Loucy (cell line): ENCODE data around the gene ZNF148.
"Not testable (repeated sequence)": the region's sequence is repeated elsewhere in the genome, so short reads cannot be mapped to it uniquely, and the experiment has no call there.

ENCODE experiments used
- H2AFZ ChIP-seq: fragments of 200-600 bp; sonication (generic); 2 replicates; pipeline ENCODE4 v1.6.0; 2016; ENCODE audit warnings: antibody characterized with exemption, mild to moderate bottlenecking, low read length, moderate library complexity
- H3F3A ChIP-seq: fragments of 200-600 bp; 2 replicates; pipeline ENCODE4 v1.6.0; 2016; ENCODE audit warnings: antibody characterized with exemption, low read depth, mild to moderate bottlenecking
- H3K27me3 ChIP-seq: fragments of 200-600 bp; sonication (generic); 2 replicates; pipeline ENCODE4 v1.6.1; 2014; ENCODE audit warnings: low read length, mild to moderate bottlenecking; ENCODE audit not compliant: insufficient read depth, poor library complexity, severe bottlenecking
- H3K36me3 ChIP-seq: fragments of 200-600 bp; sonication (generic); 2 replicates; pipeline ENCODE4 v1.6.1; 2016; ENCODE audit warnings: low read length; ENCODE audit not compliant: insufficient read depth
- H3K4me1 ChIP-seq: fragments of 200-600 bp; sonication (generic); 2 replicates; pipeline ENCODE4 v1.5.1; 2014; ENCODE audit warnings: low read length, mild to moderate bottlenecking; ENCODE audit not compliant: insufficient read depth, poor library complexity, severe bottlenecking
- H3K4me2 ChIP-seq: fragments of 200-600 bp; sonication (generic); 2 replicates; pipeline ENCODE4 v1.6.0; 2014; ENCODE audit warnings: antibody characterized with exemption, low read length, low read depth, mild to moderate bottlenecking; ENCODE audit not compliant: poor library complexity, severe bottlenecking
- H3K4me3 ChIP-seq: fragments of 200-600 bp; sonication (generic); 2 replicates; pipeline ENCODE4 v1.5.1; 2014; ENCODE audit warnings: low read length, mild to moderate bottlenecking, mixed read lengths; ENCODE audit not compliant: poor library complexity, severe bottlenecking
- H3K79me2 ChIP-seq: fragments of 200-600 bp; sonication (generic); 2 replicates; pipeline ENCODE4 v1.6.1; 2014; ENCODE audit warnings: low read length; ENCODE audit not compliant: insufficient read depth
- H3K9ac ChIP-seq: fragments of 200-600 bp; sonication (generic); 2 replicates; pipeline ENCODE4 v1.6.0; 2014; ENCODE audit warnings: mild to moderate bottlenecking, low read depth, low read length, moderate library complexity; ENCODE audit not compliant: poor library complexity, severe bottlenecking
- H3K9me2 ChIP-seq: fragments of 200-600 bp; sonication (generic); replicated peaks from 2 replicates; pipeline ENCODE4 v1.6.1; 2016; ENCODE audit warnings: low read depth, low read length, mixed read lengths
- H3K9me3 ChIP-seq: fragments of 200-600 bp; sonication (generic); 2 replicates; pipeline ENCODE4 v1.6.1; 2014; ENCODE audit warnings: mild to moderate bottlenecking, antibody characterized with exemption, low read length, low read depth; ENCODE audit not compliant: insufficient read depth
- H4K20me1 ChIP-seq: fragments of 200-600 bp; sonication (generic); 2 replicates; pipeline ENCODE4 v1.6.0; 2014; ENCODE audit warnings: antibody characterized with exemption, low read length, mild to moderate bottlenecking; ENCODE audit not compliant: insufficient read depth, poor library complexity, severe bottlenecking
- EZH2phosphoT487 ChIP-seq: fragments of 200-600 bp; IDR thresholded peaks from 2 replicates; pipeline ENCODE4 v1.6.1; 2018; ENCODE audit warnings: antibody characterized with exemption, mild to moderate bottlenecking, moderate library complexity, borderline replicate concordance
- TF ChIP-seq, protein P1 (sequence below): fragments of 200-600 bp; sonication (generic); conservative IDR thresholded peaks from 2 replicates; pipeline ENCODE4 v1.5.1; 2014; ENCODE audit warnings: mild to moderate bottlenecking, antibody characterized with exemption, low read length

The ZNF148 gene

DNA sequence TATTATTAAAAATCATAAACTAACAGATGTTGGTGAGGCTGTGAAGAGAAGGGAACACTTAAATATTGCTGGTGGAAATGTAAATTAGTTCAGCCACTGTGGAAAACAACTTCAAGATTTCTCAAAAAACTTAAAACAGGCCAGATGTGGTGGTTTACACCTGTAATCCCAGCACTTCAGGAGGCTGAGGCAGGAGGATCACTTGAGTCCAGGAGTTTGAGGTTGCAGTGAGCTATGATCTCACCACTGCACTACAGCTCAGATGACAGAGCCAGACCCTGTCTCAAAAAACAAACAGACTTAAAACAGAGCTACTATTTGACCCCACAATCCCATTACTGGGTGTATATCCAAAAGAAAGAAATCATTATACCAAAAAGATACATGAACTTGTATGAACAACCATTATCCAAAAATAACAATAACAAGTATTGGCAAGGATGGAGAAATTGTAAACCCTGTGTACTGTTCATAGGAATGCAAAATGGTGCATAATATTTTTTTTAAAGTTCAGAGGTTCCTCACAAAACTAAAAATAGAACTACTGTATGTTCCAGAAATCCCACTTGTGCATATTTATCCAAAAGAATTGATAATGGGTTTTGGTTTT lies 25.5 kb downstream of the ZNF148 start:
- Histone ChIP-seq H4K20me1 (peaks cover 61% of the 10 kb centered on the region), H3K27me3 (no peaks in the 10 kb centered on the region), H3K4me2 (no peak overlapping the region), H3K9ac (no peak overlapping the region), H3K9me2 (no peaks in the 10 kb centered on the region), H3K4me3 (no peak overlapping the region), H3K4me1 (peaks cover 25% of the 10 kb centered on the region), H3K9me3 (peaks cover 12% of the 10 kb centered on the region), H3K79me2 (peaks cover 98% of the 10 kb centered on the region), H3K36me3 (no peaks in the 10 kb centered on the region), H3F3A (no peaks in the 10 kb centered on the region), H2AFZ (no peak overlapping the region)
- TF ChIP-seq EZH2phosphoT487 = no peak
- TF ChIP-seq, protein P1, sequence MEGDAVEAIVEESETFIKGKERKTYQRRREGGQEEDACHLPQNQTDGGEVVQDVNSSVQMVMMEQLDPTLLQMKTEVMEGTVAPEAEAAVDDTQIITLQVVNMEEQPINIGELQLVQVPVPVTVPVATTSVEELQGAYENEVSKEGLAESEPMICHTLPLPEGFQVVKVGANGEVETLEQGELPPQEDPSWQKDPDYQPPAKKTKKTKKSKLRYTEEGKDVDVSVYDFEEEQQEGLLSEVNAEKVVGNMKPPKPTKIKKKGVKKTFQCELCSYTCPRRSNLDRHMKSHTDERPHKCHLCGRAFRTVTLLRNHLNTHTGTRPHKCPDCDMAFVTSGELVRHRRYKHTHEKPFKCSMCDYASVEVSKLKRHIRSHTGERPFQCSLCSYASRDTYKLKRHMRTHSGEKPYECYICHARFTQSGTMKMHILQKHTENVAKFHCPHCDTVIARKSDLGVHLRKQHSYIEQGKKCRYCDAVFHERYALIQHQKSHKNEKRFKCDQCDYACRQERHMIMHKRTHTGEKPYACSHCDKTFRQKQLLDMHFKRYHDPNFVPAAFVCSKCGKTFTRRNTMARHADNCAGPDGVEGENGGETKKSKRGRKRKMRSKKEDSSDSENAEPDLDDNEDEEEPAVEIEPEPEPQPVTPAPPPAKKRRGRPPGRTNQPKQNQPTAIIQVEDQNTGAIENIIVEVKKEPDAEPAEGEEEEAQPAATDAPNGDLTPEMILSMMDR = no peak

DNA sequence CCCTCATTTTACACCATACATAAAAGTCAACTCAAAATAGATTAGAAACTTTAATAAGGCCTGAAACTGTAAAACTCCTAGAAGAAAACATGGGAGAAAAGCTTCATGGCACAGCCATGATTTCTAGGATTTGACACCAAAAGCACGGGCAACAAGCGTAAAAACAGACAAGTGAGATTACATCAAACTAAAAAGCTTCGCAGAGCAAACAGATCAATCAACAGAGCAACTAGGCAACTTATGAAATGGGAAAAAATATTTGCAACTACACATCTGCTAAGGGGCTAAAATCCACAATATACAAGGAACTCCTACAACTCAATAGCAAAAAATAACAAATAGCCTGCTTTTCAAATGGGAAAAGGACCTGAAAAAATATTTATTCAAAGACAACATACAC lies 26.1 kb downstream of the ZNF148 start:
- Histone ChIP-seq H3K4me2 (no peak overlapping the region), H3K9me2 (no peaks in the 10 kb centered on the region), H4K20me1 (peaks cover 55% of the 10 kb centered on the region), H3K9me3 (peaks cover 12% of the 10 kb centered on the region), H3K9ac (no peak overlapping the region), H3K4me1 (peaks cover 25% of the 10 kb centered on the region), H3K79me2 (peaks cover 98% of the 10 kb centered on the region), H3K36me3 (0 out of 2 replicates have a peak, but pooled peaks cover under 1% of the 10 kb centered on the region), H2AFZ (no peak overlapping the region), H3K27me3 (no peaks in the 10 kb centered on the region), H3F3A (no peaks in the 10 kb centered on the region), H3K4me3 (no peak overlapping the region)
- TF ChIP-seq, protein P1 = no peak
- TF ChIP-seq EZH2phosphoT487 = no peak

DNA sequence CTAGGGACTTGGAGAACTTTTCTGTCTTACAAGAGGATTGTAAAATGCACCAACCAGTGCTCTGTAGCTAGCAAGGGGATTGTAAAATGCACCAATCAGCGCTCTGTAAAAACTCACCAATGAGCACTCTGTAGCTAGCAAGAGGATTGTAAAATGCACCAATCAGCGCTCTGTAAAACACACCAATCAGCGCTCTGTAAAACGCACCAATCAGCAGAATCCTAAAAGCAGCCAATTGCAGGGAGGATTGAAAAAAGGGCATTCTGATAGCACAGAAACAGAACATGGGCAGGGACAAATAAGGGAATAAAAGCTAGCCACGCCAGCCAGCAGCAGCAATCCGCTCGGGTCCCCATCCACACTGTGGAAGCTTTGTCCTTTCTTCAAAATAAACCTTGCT lies 31.8 kb downstream of the ZNF148 start:
- H3K4me1 ChIP-seq, H3K4me2 ChIP-seq, H3K4me3 ChIP-seq, H3K9ac ChIP-seq, H3K36me3 ChIP-seq, H3K9me2 ChIP-seq, H2AFZ ChIP-seq, H3K27me3 ChIP-seq, H3F3A ChIP-seq: not testable (repeated sequence)
- peaks cover 12% of the 10 kb centered on the region for H3K9me3 ChIP-seq
- peaks cover 98% of the 10 kb centered on the region for H3K79me2 ChIP-seq
- H4K20me1 ChIP-seq = peaks cover 24% of the 10 kb centered on the region

DNA sequence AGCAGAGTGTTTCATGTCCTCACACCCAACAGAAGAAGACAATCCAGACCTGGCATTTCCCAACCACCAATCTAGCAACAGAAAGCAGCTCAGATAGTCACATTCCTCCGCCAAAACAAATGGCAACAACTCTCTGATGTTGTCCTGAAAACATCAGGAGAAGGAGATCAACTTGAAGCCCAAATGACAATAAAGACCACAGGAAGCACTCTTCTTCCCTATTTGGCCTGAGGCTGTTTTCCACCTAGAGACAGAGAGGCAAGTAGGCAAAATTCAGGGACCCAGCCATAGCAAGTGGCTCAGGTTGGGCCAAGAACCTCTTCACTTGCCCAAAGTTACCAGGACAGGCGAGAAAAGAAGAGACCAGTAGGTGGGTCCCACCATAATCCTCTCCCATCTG lies 35.0 kb downstream of the ZNF148 start:
- Histone ChIP-seq H3K4me2 (no peak overlapping the region), H3K79me2 (peaks cover 98% of the 10 kb centered on the region), H3K9me2 (no peaks in the 10 kb centered on the region), H3K36me3 (peaks cover 10% of the 10 kb centered on the region; the same call in 1 of the 2 replicates), H3K27me3 (no peaks in the 10 kb centered on the region), H4K20me1 (peaks cover 46% of the 10 kb centered on the region), H3K9ac (no peak overlapping the region), H3F3A (no peaks in the 10 kb centered on the region), H2AFZ (no peak overlapping the region), H3K4me3 (no peak overlapping the region), H3K4me1 (peaks cover 2% of the 10 kb centered on the region), H3K9me3 (0 out of 2 replicates have a peak, but pooled peaks cover 2% of the 10 kb centered on the region)
- TF ChIP-seq, protein P1 = no peak
- no peak for TF ChIP-seq EZH2phosphoT487
